RCC 7860 (cell line): Measurements from ENCODE around the gene ZER1.
A peak's percentile ranks its signal among the peaks of the same experiment; 100 is the strongest.
"Not testable (repeated sequence)": the region's sequence is repeated elsewhere in the genome, so short reads cannot be mapped to it uniquely, and the experiment has no call there.

Experiments
- DNase-seq: peaks from one replicate; pipeline ENCODE4 v3.0.0-alpha.2; 2015; ENCODE audit warnings: low spot score
- FAIRE-seq: peaks from 2 replicates; lab custom pipeline; 2012; peaks lifted over from hg19 to GRCh38; lab: Jason Lieb, UNC

ZER1 gene

DNA sequence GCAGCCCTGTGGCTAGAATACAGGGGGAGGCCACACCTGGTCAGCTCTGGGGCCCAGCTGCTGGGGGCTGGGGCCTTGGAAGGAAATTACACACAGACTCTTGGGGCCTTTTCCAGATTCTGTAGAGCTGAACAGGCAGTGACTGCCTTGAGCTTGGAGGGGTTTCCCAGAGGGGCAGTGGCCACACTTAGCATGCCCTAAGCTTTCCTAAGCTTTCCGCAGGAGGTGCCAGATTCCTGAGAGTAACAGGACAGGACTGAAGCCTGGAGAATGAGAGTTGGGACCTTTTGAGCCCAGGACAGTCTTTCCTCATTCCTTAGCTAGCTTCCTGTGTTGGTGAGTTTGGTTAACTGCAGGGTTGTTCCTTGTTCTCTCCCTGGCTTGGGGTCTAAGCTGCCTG, 16.7 kb upstream of the ZER1 start:
- DNase-seq (no peak), FAIRE-seq (no peak)

- no peak for FAIRE-seq
These were observed 15.9 kb upstream of the ZER1 start for GRCh38 chr9:128787659-128788058.

DNA sequence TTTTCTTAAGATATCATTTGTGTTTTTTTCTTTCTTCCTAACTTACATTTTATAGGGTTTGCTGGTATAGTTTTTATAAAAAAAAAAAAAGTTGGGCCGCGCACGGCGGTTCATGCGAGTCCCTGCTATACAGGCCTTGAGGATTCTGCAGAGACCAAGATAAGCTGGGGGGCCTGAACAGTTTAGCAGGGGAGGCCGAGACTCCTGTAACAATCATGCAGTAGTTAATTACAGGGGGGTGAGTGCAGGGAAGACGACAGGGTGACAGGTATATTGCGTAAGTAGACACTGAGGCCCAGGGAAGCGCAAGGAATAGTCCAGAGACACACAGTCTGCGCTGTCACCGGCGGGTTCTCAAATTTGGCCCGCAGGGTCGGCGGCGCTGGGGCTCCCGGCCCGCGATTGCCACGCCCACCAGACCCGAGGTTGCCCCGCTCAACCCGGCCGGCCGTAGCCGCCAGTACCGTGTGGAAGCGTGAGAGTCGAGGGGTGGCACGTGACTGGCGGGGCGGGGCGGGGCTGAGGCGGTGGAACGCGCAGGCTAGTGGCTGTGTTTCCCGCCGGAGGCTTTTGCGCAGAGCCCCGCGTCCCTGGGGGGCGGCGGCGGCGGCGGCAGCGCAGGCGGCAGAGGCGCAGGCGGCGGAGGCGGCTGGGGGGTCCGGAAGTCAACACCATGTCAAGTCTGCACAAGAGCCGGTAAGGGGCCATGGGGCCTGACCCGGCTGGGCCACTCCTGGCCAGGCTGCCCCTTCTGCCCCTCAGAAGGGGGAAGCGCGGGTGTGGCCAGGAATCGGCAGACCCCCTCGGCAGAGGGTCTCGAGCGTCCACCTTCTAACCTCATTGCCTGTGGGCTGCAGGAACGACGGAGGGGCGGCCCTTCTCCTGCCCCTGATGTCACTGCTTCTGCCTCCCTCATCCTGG, 15.2 kb upstream of the ZER1 start, which contains the start of gene TBC1D13:
Gene TBC1D13 (plus strand): TSS at position 573 of the 921 bp plus-strand sequence. CDS start 101 bp downstream, at position 674.
- no peak for FAIRE-seq
- DNase-seq, result peak; percentile 68

More at GRCh38 chr9:128787659-128788058, 15.9 kb upstream of the ZER1 start:
- no peak for DNase-seq

DNA sequence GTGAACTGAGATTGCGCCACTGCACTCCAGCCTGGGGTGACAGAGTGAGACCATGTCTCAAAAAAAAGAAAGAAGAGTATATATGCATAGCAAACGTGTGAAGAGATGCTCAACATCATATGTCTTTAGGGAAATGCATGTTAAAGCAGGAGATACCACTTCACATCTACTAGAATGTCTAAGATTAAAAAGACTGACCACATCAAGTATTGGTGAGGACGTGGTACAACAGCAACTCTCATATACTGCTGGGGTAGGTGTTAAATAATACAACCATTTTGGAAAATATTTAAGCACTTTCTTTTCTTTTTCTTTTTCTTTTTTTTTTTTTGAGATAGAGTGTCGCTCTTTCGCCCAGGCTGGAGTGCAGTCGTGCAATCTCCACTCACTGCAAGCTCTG, 13.7 kb upstream of the ZER1 start:
- FAIRE-seq (no peak), DNase-seq (no peak)

GRCh38 chr9:128782669-128783068, 10.9 kb upstream of the ZER1 start:
- FAIRE-seq (no peak), DNase-seq (no peak)

DNA sequence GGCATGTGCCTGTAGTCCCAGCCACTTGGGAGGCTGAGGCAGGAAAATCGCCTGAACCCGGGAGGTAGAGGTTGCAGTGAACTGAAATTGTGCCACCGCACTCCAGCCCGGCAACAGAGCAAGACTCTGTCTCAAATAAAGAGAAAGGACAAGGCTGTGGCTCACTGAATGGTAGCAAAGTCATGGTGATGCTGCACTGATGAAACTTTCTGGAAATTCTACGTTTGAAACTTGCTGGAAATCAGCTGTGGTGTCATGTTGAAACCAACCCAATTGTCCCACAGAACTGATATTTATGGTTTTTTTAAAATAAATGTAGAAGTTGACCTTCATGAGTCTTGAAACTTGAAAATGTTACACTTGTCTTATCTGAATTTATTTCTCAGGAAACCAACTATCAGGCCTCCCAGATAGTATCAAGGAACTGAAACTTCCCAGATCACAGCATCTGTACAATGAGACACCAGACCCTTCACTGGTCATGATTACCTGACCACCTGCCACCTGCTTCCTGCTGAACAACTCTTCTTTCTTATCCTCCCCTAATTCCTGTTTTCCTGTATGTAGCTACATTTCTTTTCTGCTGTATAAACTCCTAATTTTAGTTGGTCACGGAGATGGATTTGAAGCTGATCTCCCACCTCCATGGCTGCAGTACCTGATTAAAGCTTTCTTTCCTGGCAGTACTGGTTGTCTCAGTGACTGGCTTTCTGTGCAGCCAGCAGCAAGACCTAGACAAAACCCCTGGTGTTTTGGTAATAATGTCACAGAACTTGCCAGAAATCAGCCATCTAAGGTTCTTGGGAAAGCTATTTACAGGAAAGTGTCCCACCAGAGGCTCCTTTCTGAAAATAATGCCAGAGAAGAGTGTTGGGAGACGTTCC, 9.7 kb upstream of the ZER1 start:
- no peak for DNase-seq
- no peak for FAIRE-seq

- FAIRE-seq, DNase-seq: not testable (repeated sequence)
These were observed 8.4 kb upstream of the ZER1 start for GRCh38 chr9:128780093-128780492.

DNA sequence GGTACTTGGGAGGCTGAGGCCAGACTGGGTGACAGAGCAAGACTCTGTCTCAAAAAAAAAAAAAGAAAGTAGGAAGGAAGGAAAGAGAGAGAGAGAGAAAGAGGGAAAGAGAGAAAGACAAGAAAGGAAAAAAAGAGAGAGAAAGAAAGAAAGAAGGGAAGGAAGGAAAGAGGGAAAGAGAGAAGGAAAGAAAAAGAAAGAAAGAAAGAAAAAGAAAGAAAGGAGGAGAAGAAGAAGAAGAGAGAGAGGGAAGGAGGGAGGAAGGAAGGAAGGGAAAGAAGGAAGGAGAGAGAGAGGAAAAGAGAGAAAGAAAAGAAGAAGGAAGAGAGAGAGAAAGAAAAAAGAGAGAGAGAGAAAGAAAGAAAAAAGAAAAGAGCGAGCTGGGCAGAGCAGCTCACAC, 3.1 kb upstream of the ZER1 start:
- FAIRE-seq (no peak), DNase-seq (no peak)

DNA sequence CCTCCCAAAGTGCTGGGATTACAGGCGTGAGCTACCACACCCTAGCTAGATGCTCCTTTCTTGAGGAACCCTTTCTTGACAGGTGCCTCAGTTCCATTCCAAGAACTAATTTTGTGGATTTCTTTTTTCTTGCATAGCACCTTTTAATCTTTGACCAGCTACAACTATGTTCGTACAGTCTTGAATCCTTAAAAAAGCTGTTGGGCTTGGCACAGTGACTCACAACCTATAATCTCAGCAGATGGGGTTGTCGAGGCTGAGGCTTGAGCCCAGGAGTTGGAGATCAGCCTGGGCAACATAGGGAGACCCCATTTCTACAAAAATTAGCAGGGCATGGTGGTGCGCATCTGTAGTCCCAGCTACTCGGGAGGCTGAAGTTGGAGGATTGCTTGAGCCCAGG, 1.3 kb upstream of the ZER1 start:
- no peak for FAIRE-seq
- no peak for DNase-seq

- FAIRE-seq, result no peak
- no peak for DNase-seq
These were observed 519 bp downstream of the ZER1 start for GRCh38 chr9:128771094-128771721.

- no peak for FAIRE-seq
These were observed 1.3 kb downstream of the ZER1 start for GRCh38 chr9:128770286-128771030.

GRCh38 chr9:128768606-128769005, 3.1 kb downstream of the ZER1 start:
- DNase-seq, result no peak
- FAIRE-seq, result no peak

More at GRCh38 chr9:128770286-128771030, 1.3 kb downstream of the ZER1 start:
- no peak for DNase-seq

GRCh38 chr9:128765499-128765898, 6.2 kb downstream of the ZER1 start:
- FAIRE-seq (no peak), DNase-seq (no peak)

GRCh38 chr9:128764361-128764760, 7.4 kb downstream of the ZER1 start:
- FAIRE-seq (no peak), DNase-seq (no peak)

- no peak for DNase-seq
- FAIRE-seq, result no peak
These were observed 8.9 kb downstream of the ZER1 start for GRCh38 chr9:128762671-128763449.

DNA sequence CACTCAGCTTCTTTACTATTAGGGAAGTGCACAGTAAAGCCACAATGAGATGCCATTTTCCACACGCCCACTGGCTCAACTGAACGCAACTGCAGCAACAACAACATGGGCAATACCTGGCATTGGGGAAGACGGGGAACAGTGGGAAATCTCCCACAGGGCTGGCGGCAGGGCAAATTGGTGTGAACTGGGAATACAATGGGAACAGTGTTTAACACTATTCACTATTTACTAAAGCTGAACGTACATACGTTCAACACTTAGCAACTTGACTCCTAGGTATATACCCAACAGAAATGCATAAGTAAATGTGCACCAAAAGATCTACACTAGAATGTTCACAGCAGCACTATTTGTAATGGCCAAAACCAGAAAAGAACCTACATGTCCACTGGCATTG, 14.1 kb downstream of the ZER1 start:
- no peak for FAIRE-seq

DNA sequence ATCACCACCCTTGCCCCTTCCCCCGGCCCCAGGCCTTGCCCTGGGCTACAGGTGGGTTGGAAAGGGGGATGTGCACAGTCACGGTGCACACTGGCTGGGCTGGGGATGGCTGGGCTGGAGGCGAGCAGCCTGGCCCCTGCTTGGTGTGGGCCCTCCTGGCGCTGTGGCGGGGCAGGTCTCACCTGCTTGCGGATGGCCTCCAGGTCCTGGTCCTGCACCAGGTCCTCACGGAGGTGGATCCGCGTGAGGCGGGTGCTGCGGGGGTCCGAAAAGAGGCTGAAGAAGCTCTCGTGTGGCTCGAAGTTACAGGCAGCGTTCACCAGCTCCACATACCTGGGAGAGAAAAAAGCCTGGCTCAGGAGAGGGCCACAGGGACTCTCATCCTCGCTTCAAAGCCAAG, 18.1 kb downstream of the ZER1 start:
- FAIRE-seq, result no peak

More for the DNA sequence above, 14.1 kb downstream of the ZER1 start:
- no peak for DNase-seq

DNA sequence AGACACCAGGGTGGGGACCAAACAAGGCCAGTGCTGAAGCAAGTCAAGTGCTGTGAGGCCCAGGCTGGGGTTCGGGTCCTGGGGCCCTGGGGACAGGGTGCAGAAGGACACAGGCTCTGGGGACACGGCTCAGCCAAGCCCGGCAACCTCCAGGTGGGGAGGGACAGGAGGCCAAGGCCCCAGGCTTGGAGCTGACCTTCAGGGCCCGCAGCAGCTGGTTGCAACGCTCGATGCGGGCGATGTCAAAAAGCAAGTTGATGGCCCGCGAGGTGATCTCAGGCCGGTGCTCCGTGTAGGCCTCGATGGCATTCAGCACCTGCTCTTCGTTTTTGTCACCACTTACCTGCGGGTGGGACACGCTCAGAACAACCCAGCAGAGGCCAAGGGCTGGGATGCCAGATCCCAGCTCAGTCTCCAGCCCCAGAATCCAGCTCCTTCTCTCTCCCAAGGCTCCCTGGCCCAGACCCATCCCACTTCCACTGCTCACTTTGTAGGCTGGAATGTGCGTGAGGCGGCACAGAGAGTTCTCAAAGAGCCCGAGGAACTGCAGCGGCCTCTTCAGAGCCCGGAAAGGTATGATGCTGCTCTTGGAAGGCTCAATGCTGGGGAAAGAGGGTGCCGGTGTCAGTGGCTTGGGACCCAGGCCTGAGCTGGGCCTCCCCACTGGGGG, 20.7 kb downstream of the ZER1 start:
- DNase-seq, result no peak
- no peak for FAIRE-seq

More for the DNA sequence above, 18.1 kb downstream of the ZER1 start:
- DNase-seq, result no peak

- no peak for FAIRE-seq
- no peak for DNase-seq
These were observed 24.5 kb downstream of the ZER1 start for GRCh38 chr9:128747241-128747640.
